ENCODE results near the gene DDX24.
A peak's percentile ranks its signal among the peaks of the same experiment; 100 is the strongest.

The DDX24 gene

GRCh38 chr14:94020267-94020666 lies 60.7 kb downstream of the DDX24 start:
- no peak overlapping the region for H3K18ac ChIP-seq (ENCODE audit: low read length)
- peak overlapping the region; percentile 16 for H2BK5ac ChIP-seq (ENCODE audit: low read depth, low read length, poor library complexity)
- WGBS (ENCODE audit: extremely low coverage, insufficient coverage, insufficient read length) = no CpG with 5 or more reads among the region's 4 CpGs
- no peaks in the 10 kb centered on the region for H3K36me3 ChIP-seq (ENCODE audit: control insufficient read depth in 1 of 2, insufficient read depth in 2 of 2, low read length in 2 of 2)
- H3K79me2 ChIP-seq (ENCODE audit: control insufficient read depth, insufficient read depth, low read length, poor library complexity) = no peaks in the 10 kb centered on the region
- no peak overlapping the region for H3K9ac ChIP-seq (ENCODE audit: low read length)
- no peak overlapping the region for H3K27ac ChIP-seq (ENCODE audit: low read depth, low read length)
- no peak overlapping the region for H3K4ac ChIP-seq (ENCODE audit: low read depth, low read length)
- peak overlapping the region; percentile 8 for H2BK120ac ChIP-seq (ENCODE audit: insufficient read depth, low read length, poor library complexity)
- H4K8ac ChIP-seq (ENCODE audit: low read depth, low read length) = no peak overlapping the region
- H3K4me1 ChIP-seq (ENCODE audit: control insufficient read depth in 1 of 2, insufficient read depth in 2 of 2, low read length in 2 of 2) = peaks cover 0 to 7% of the 10 kb centered on the region in 2 experiments
- H2AFZ ChIP-seq (ENCODE audit: insufficient read depth, low read length, poor library complexity) = no peak overlapping the region
- H3K4me3 ChIP-seq (ENCODE audit: low read depth, low read length) = no peak overlapping the region
- no peak overlapping the region for H4K12ac ChIP-seq (ENCODE audit: low read depth, low read length)
- H3K27me3 ChIP-seq (ENCODE audit: insufficient read depth, low read length) = no peaks in the 10 kb centered on the region
- H3K9me3 ChIP-seq (ENCODE audit: insufficient read depth, low read depth, low read length) = peaks cover 2% of the 10 kb centered on the region
- H2BK12ac ChIP-seq (ENCODE audit: low read length) = no peak overlapping the region
- peak overlapping the region; percentile 20 for H4K91ac ChIP-seq (ENCODE audit: low read depth, low read length)
- no peak overlapping the region for H2AK5ac ChIP-seq (ENCODE audit: low read length)
- H3K23ac ChIP-seq (ENCODE audit: low read length) = no peak overlapping the region
- no peak for DNase-seq
- no peak overlapping the region for H3K4me2 ChIP-seq (ENCODE audit: low read length)
- peaks cover 4% of the 10 kb centered on the region for H3K79me1 ChIP-seq (ENCODE audit: low read length)
- H3K14ac ChIP-seq (ENCODE audit: low read length) = no peak overlapping the region

DNA sequence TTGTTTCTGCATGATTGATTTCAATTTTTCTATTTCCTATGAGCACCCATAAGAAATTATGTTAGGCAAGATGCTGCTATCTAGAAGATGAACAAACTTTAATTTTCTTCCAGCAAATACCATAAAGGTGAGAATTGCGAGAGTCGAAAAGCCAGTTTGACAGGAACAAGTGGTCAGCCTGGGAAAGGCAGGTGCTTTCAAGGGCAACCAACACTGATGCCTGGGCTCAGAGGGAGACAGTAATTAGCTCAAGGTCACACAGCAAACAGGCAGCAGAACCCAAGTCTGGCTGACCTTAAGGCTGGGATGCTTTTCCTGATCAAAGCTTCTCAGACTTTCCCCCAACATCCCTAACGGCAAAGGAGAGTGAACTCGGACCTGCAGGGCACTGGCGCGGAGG lies 61.7 kb downstream of the DDX24 start:
- Histone ChIP-seq H3K27ac (ENCODE audit: low read depth, low read length) (no peak overlapping the region), H4K91ac (ENCODE audit: low read depth, low read length) (no peak overlapping the region), H4K12ac (ENCODE audit: low read depth, low read length) (no peak overlapping the region), H2BK120ac (ENCODE audit: insufficient read depth, low read length, poor library complexity) (no peak overlapping the region), H2BK5ac (ENCODE audit: low read depth, low read length, poor library complexity) (no peak overlapping the region), H3K4me1 (ENCODE audit: control insufficient read depth in 1 of 2, insufficient read depth in 2 of 2, low read length in 2 of 2) (peaks cover 0 to 7% of the 10 kb centered on the region in 2 experiments), H2BK12ac (ENCODE audit: low read length) (no peak overlapping the region), H2AK5ac (ENCODE audit: low read length) (no peak overlapping the region), H3K9me3 (ENCODE audit: insufficient read depth, low read depth, low read length) (peaks cover 2% of the 10 kb centered on the region), H3K14ac (ENCODE audit: low read length) (no peak overlapping the region), H3K79me2 (ENCODE audit: control insufficient read depth, insufficient read depth, low read length, poor library complexity) (no peaks in the 10 kb centered on the region), H3K23ac (ENCODE audit: low read length) (no peak overlapping the region), H3K9ac (ENCODE audit: low read length) (no peak overlapping the region), H4K8ac (ENCODE audit: low read depth, low read length) (no peak overlapping the region), H2AFZ (ENCODE audit: insufficient read depth, low read length, poor library complexity) (no peak overlapping the region), H3K79me1 (ENCODE audit: low read length) (peaks cover 4% of the 10 kb centered on the region), H3K4me3 (ENCODE audit: low read depth, low read length) (no peak overlapping the region), H3K4ac (ENCODE audit: low read depth, low read length) (no peak overlapping the region), H3K27me3 (ENCODE audit: insufficient read depth, low read length) (no peaks in the 10 kb centered on the region), H3K36me3 (ENCODE audit: control insufficient read depth in 1 of 2, insufficient read depth in 2 of 2, low read length in 2 of 2) (no peaks in the 10 kb centered on the region), H3K18ac (ENCODE audit: low read length) (no peak overlapping the region), H3K4me2 (ENCODE audit: low read length) (no peak overlapping the region)
- no CpG with 5 or more reads among the region's 6 CpGs for WGBS (ENCODE audit: extremely low coverage, insufficient coverage, insufficient read length)
- DNase-seq = peak; percentile 84 to 86

GRCh38 chr14:94018308-94018707 lies 62.7 kb downstream of the DDX24 start:
- Histone ChIP-seq H3K18ac (ENCODE audit: low read length) (no peak overlapping the region), H3K36me3 (ENCODE audit: control insufficient read depth in 1 of 2, insufficient read depth in 2 of 2, low read length in 2 of 2) (no peaks in the 10 kb centered on the region), H4K12ac (ENCODE audit: low read depth, low read length) (no peak overlapping the region), H2BK120ac (ENCODE audit: insufficient read depth, low read length, poor library complexity) (peak overlapping the region; percentile 28), H3K4me1 (ENCODE audit: control insufficient read depth in 1 of 2, insufficient read depth in 2 of 2, low read length in 2 of 2) (peaks cover 0 to 7% of the 10 kb centered on the region in 2 experiments), H3K4ac (ENCODE audit: low read depth, low read length) (no peak overlapping the region), H3K9me3 (ENCODE audit: insufficient read depth, low read depth, low read length) (peaks cover 2% of the 10 kb centered on the region), H3K27ac (ENCODE audit: low read depth, low read length) (no peak overlapping the region), H3K79me2 (ENCODE audit: control insufficient read depth, insufficient read depth, low read length, poor library complexity) (no peaks in the 10 kb centered on the region), H2AFZ (ENCODE audit: insufficient read depth, low read length, poor library complexity) (no peak overlapping the region), H2BK12ac (ENCODE audit: low read length) (peak overlapping the region; percentile 40), H4K91ac (ENCODE audit: low read depth, low read length) (peak overlapping the region; percentile 72), H3K9ac (ENCODE audit: low read length) (no peak overlapping the region), H3K23ac (ENCODE audit: low read length) (no peak overlapping the region), H3K27me3 (ENCODE audit: insufficient read depth, low read length) (no peaks in the 10 kb centered on the region), H2BK5ac (ENCODE audit: low read depth, low read length, poor library complexity) (peak overlapping the region; percentile 18), H3K4me2 (ENCODE audit: low read length) (no peak overlapping the region), H3K14ac (ENCODE audit: low read length) (no peak overlapping the region), H4K8ac (ENCODE audit: low read depth, low read length) (no peak overlapping the region), H3K79me1 (ENCODE audit: low read length) (peaks cover 4% of the 10 kb centered on the region), H3K4me3 (ENCODE audit: low read depth, low read length) (no peak overlapping the region), H2AK5ac (ENCODE audit: low read length) (no peak overlapping the region)
- peak; percentile 22 to 25 for DNase-seq
- WGBS (ENCODE audit: extremely low coverage, insufficient coverage, insufficient read length) = no CpG with 5 or more reads among the region's 8 CpGs

- no peaks in the 10 kb centered on the region for H3K36me3 ChIP-seq (ENCODE audit: control insufficient read depth in 1 of 2, insufficient read depth in 2 of 2, low read length in 2 of 2)
- H2AFZ ChIP-seq (ENCODE audit: insufficient read depth, low read length, poor library complexity) = no peak overlapping the region
- no peak overlapping the region for H2BK120ac ChIP-seq (ENCODE audit: insufficient read depth, low read length, poor library complexity)
- H3K4me1 ChIP-seq (ENCODE audit: control insufficient read depth in 1 of 2, insufficient read depth in 2 of 2, low read length in 2 of 2) = peaks cover 0 to 4% of the 10 kb centered on the region in 2 experiments
- H2BK12ac ChIP-seq (ENCODE audit: low read length) = no peak overlapping the region
- H2BK5ac ChIP-seq (ENCODE audit: low read depth, low read length, poor library complexity) = no peak overlapping the region
- H4K12ac ChIP-seq (ENCODE audit: low read depth, low read length) = no peak overlapping the region
- no peaks in the 10 kb centered on the region for H3K79me2 ChIP-seq (ENCODE audit: control insufficient read depth, insufficient read depth, low read length, poor library complexity)
- no peak overlapping the region for H4K8ac ChIP-seq (ENCODE audit: low read depth, low read length)
- peaks cover 2% of the 10 kb centered on the region for H3K9me3 ChIP-seq (ENCODE audit: insufficient read depth, low read depth, low read length)
- H3K4me2 ChIP-seq (ENCODE audit: low read length) = no peak overlapping the region
- no peak overlapping the region for H3K18ac ChIP-seq (ENCODE audit: low read length)
- H4K91ac ChIP-seq (ENCODE audit: low read depth, low read length) = no peak overlapping the region
- no peaks in the 10 kb centered on the region for H3K27me3 ChIP-seq (ENCODE audit: insufficient read depth, low read length)
- H3K23ac ChIP-seq (ENCODE audit: low read length) = no peak overlapping the region
- H3K4ac ChIP-seq (ENCODE audit: low read depth, low read length) = no peak overlapping the region
- H3K4me3 ChIP-seq (ENCODE audit: low read depth, low read length) = no peak overlapping the region
- WGBS (ENCODE audit: extremely low coverage, insufficient coverage, insufficient read length) = no CpG with 5 or more reads among the region's 8 CpGs
- peaks cover 2% of the 10 kb centered on the region for H3K79me1 ChIP-seq (ENCODE audit: low read length)
- H3K14ac ChIP-seq (ENCODE audit: low read length) = no peak overlapping the region
- no peak for DNase-seq
- H3K9ac ChIP-seq (ENCODE audit: low read length) = no peak overlapping the region
- H2AK5ac ChIP-seq (ENCODE audit: low read length) = no peak overlapping the region
- no peak overlapping the region for H3K27ac ChIP-seq (ENCODE audit: low read depth, low read length)
These were observed 64.5 kb downstream of the DDX24 start for GRCh38 chr14:94016446-94016976.
